Measurements from ENCODE around the gene OSBPL5. TPM values are rescaled to one million over a fixed set of nuclear protein-coding genes. Genes with fewer than 3 reads are reported as not detected.

OSBPL5 gene
- total RNA-seq, 1 experiment from 2014 or later, result 5.0 TPM

DNA sequence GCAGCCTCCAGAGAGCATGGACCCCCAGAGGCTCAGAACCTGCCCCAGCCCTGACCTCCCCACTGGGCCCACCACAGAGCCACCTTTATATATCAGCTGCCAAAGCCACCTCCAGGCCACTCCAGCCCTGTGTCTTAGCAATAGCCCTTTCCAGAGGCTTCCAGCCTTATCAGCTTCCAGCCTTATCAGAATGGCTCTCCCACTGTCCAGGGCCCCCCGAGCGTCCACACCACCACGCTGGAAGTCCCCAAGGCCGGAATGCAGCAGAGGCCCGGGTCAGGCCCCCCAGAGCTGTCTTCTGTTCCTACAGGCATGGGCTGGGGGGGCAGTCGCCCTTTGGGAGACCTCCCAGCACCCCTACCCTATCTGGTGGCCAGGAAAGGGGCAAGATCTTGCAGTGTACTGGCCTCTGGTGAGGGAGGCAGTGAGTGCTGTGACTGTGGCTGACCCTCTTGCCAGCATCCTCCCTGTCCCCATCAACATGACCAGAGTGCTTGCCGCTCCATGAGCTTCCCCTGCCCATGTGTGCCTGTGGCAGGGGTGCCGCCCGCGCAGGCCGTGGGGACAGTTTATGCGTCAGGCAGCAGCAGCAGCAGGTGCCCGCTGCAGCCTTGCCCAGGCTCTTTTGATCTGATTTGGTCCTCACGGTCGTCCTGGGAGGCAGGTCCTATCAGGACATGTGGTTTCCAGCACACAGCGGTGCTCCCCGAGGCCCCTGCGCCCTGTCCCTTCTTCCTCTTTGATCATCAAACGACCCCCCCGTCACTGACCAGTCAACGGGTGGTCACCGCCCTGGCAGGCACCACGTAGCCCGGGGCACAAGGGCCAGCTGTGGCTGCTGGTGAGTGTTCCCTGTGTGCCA lies 15.9 kb downstream of the OSBPL5 start:
- DNase-seq (ENCODE audit: low read depth), result no peak

DNA sequence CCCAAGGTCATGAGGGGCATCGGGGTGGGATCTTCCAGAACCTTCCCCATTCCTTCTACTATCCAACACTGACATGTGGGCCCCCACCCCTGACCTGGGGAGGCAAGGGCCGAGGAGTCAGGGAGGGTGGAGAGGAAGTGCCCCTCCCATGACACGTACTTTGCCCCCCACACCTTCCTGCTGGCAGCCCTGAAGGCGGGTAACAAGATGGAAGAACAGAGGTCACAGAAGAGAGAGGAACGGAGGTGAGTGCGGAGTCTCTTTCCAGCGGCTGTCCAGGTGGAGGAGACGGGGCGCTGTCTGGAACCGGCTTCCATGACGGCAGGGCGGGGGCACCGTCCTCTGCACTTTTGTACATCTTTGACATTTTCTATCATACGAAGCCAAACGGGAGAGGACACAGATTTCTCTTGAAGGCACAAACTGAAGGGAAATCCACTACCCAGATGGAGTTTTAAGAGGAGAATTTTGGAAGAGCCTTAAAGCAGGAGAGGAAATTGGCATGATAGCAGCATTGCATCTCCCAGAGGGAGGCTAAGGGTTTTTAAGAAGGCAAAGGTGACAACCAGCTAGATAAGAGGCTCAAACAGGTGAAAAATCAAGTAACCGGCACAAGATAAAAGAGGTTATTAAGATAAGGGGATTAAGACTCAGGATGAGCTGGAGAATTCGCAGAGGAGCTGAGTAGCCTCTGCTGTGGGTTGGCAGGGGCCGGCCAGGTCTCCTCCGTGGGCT lies 16.7 kb downstream of the OSBPL5 start:
- DNase-seq (ENCODE audit: low read depth), result no peak

GRCh38 chr11:3147626-3148025 lies 17.5 kb downstream of the OSBPL5 start:
- DNase-seq (ENCODE audit: low read depth), result no peak

DNA sequence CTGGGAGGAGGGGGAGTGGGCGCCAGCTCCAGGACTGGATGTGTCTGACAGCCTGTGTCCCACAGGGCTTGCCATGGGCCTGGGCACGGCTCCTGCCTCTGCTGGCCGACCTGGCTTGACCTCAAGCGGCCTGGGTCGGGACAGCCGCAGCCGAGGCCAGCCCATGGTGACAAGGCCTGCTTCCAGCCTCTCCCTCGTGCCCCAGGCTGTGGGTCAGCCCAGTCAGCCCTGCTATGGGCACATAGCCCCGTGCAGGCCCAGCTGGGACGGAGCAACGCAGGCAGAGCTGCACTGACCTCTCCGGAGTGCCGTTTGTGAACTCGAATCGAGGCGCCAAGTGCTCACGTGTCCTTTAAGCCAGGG lies 17.9 kb downstream of the OSBPL5 start:
- peak; percentile 59 for DNase-seq (ENCODE audit: low read depth)

- peak; percentile 85 for DNase-seq (ENCODE audit: low read depth)
Measured at GRCh38 chr11:3146612-3147256, 18.4 kb downstream of the OSBPL5 start.

DNA sequence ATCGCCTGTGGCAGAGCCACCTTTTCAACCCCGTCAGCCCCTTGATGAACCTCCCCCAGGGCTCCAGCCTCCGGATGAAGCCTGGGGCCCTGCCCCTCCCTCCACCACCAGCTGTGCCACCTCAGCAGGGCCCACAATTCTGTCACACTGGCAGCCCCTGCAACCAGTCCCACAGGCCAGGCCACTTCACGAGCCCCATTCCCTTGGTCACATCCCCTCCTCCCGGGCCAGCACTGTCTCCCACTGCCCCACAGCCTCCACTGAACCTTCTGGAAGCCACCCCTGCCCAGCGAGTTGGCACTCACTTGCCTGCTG lies 19.9 kb downstream of the OSBPL5 start:
- DNase-seq (ENCODE audit: low read depth), result no peak

DNA sequence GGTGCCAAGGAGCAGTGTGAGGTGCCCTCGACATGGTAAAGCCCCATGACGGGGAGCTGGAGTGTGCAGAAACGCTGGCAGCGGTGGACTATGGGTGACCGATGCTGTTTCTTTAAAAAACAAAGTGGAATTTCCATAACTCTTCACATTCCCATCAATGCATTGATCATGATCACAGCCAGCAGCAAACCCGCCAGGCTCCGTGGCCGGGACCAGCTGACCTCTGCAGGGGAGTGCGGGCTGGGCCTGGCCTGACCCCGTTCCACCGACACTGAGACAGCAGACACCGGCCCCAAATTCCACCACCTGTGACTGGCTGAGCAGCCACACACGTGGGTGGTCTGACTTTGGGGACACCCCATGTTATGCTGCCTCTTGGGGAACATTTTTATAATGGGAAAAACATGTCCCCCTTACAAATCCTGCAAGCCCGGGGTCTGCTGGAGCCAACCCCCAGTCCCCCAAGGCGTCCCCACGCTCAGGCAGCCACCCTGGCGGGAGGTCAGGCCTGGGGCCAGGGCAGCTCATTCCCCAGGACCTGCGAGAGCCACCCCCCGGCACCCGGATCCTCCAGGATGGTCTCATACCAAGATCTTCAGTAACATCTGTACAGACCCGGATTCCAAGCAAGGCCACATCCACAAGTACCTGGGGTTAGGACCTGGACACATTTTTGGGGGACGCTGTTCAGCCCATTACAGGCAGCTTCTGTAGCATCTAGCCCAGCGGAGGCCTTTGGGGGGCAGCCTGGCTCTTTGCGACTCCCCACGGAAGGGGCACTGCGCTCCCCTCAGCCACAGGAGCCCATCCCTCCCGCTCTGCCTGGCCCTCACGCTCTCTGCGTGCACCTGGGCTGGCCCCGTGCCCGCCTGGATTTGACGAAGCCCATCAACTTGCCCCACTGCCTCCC lies 20.6 kb downstream of the OSBPL5 start:
- no peak for DNase-seq (ENCODE audit: low read depth)

DNA sequence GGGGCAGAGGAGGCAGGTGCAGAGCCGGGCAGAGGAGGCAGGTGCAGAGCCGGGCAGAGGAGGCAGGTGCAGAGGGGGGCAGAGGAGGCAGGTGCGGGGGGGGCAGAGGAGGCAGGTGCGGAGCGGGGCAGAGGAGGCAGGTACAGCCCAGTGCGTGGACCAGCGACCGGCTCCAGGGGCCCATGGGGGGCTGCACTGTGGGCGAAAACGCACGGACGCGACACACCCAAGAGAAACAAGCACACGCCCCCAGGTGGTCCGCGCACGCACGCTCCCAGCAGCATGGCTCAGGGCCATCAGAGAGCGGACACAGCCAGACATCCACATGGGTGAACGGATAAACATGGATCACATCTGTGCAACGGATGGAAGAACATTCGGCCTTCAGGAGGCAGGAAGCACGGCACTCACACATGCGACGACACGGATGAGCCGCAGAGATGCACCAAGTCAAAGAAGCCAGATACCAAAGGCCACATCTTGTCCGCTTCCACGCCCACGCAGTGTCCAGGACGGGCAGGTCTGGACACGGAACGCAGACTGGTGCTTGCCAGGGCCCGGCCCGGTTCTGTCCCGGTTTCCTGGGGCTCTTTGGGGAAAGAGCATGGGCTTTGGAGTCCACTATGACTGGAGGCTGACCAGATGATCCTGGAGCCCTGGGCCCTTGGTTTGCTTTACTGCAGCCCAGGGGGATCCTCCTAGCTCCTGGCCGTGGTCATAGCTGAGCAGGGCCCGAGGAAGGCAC lies 21.8 kb downstream of the OSBPL5 start:
- DNase-seq (ENCODE audit: low read depth), result no peak

DNA sequence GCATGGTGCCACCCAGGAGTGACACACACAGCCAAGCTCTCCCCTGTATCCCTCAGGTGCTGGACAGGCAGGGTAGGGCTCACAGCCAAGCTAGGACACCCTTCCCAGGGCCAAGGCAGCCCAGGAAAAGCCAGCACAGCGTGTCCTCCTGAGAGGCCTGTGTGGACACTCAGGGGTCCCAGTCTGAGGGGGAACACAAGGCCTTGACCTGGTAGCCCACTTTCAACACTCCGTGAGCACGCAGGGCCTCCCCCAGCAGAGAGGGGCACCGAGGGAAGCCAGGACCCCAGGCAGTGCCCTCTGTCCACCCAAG lies 24.9 kb downstream of the OSBPL5 start:
- DNase-seq (ENCODE audit: low read depth), result no peak

DNA sequence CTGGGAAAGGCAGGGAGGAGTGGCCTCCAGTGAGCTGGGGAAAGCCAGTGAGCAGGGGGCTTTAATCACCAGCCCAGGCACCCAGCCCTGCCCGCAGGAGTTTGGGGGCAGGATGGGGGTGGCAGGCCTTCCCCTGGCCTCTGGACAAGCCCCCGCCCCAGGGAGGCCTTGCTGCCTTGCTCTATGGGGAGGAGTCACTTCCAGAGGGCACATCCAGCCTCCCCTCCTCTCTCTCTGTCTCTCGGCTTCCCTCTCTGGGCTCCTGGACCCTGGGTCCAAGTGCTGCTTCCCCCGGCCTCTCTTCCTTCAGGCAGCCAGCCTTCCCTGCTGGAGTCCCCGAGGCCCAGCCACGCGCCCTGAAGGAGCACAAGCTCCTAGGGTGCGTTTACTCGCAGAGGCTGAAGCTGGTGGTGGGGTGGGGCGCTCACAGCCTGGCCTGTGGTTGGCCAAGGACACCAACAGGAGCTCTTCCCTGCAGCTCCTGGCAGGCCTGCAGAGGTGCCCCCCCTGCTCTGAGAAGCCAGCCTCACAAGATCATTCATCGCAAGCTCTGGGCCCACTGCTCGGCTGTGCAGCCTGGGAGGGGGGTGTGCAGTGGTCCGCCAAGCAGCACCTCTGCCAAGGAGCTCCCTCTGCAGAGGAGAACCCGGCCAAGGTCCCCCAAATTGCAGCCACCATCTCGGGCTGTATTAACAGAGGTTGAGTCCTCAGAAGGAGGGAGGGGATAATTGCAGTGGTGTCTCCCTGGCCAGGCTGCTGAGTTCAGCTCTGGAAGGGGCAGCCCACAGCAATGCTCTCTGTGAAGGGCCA lies 25.4 kb downstream of the OSBPL5 start:
- no peak for DNase-seq (ENCODE audit: low read depth)

- DNase-seq (ENCODE audit: low read depth), result no peak
Measured at GRCh38 chr11:3139086-3139440, 26.0 kb downstream of the OSBPL5 start.

DNA sequence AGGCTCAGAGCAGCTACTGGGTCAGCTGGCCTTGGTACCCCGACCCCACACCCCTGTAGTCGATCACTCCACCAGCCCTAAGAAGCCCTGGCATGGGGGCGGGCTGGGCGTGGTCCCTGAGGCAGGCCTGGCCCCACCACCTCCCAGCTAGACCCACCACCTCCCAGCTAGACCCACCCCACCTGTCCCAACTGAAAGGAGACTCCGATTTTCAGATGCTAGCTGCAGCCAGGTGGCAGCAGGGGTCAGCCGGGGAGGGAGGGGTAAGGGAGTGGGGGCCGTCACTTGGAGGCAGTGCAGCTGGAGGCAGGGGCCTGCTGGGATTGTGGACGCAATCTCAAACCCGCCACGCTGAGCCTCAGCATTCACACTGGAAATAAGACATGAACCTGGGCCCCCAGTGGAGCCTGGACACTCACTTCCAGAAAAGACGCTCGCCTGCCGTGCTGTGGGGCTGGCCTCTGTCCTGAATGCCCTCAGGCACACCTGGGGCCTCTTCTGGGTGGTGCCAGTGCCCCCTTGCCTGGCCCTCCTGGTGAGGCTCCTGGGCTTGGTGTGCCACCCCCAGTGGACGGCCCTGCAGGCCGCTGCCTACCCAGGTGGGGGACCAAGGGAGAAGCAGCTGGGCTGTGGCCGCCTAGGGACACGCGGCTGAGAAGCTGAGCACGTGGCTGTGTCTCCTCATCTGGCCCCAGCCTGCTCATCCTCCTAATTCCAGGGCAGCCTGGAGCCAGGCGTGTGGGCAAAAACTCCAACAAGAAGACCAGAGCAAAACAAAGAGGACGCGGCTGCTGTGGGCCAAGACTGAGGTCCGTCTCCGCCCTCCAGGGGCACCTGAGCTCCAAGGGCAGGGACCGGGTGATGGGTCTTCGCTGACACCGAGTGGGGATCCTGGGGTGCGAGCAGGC lies 26.7 kb downstream of the OSBPL5 start:
- no peak for DNase-seq (ENCODE audit: low read depth)

DNA sequence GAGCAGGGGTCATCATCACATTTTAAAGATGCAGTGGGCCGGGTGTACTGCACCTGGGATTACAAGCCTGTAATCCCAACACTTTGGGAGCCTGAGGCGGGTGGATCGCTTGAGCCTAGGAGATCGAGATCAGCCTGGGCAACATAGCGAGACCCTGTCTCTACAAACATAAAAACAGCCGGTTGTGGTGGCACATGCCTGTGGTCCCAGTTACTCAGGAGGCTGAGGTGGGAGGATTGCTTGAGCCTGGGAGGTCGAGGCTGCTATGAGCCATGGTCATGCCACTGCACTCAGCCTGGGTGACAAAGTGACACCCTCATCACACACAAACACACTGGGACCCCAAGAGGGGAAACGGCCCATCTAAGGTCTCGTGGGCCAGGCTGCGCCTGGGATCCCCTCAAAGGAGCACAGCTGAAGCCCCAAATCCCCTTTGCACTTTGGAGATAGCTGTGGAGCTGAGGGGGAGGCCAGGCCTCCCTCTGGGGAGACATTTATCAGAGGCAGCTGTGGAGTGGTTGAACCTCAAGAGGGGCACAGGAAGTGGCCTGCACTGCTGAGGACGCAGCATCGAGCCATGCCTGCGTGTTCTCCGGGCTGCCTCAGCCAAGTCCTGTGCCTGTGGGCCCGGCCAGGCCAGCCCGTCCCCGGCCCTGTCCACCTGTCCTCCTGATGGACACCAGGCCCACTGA lies 27.5 kb downstream of the OSBPL5 start:
- no peak for DNase-seq (ENCODE audit: low read depth)

- DNase-seq (ENCODE audit: low read depth), result no peak
Measured at GRCh38 chr11:3136546-3137455, 28.3 kb downstream of the OSBPL5 start.

DNA sequence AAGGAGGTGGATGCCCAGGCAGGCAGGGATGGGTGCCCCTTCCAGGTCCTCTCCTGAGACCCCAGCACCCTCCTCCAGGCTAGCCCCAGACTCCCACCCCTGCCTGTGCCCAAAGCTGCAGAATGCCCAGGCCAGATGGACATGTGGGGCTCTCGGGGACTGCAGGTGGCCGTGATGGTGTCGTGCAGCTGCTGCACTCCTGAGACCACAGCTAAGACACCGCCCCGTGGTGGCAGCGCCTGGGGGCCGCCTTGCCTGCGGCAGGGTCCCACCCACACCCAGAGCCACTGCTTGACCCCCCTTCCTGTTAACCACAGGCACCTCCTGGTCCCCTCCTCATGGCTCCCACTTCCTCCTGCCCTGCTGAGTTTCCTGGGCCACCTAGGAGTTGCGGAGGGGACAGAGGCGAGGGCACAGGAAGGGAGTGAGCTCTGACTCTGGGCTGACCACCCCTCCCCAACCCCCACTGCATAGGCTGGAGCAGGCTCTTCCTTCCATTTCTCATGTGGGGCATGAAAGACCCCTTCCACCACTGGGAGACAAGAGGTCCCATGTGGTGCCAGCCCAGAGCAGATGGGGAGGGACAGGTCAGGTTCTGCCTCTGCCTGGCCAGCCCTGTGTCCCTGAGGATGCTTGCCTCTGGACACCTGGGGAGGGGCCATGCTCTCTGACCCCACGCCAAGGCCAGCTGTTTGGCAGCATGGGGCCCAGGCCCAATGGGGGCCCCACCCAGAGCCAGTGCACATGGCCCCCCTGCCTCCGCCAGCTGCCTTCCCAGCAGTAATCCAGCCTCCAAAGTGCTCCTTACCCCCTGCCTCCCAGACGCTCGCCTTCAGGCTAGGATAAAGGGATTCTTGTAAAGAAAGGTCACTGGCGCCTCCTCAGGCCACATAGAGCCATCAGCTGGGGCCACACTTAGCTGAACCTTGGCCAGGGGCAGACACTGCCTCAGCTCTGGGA lies 29.3 kb downstream of the OSBPL5 start:
- peak; percentile 28 for DNase-seq (ENCODE audit: low read depth)

- DNase-seq (ENCODE audit: low read depth), result no peak
Measured at GRCh38 chr11:3134651-3135480, 30.2 kb downstream of the OSBPL5 start.

All from M059J (cell line).